HFF-Myc (cell line): ENCODE results near the gene PARP8.
A peak's percentile ranks its signal among the peaks of the same experiment; 100 is the strongest.

Source experiments
- DNase-seq: peaks from one replicate; pipeline ENCODE4 v3.0.0-alpha.2; 2011; ENCODE audit warnings: low read depth; ENCODE audit errors: extremely low read depth
- H3K4me3 ChIP-seq: replicated peaks from 2 replicates; pipeline ENCODE4 v1.5.1; 2011; ENCODE audit warnings: low read depth, mild to moderate bottlenecking, control low read depth, low read length
- CTCF ChIP-seq: IDR thresholded peaks from 2 replicates; pipeline ENCODE4 v1.5.1; 2012; ENCODE audit warnings: mild to moderate bottlenecking, low read depth, low read length, control low read depth; ENCODE audit errors: missing control alignments

Gene PARP8

GRCh38 chr5:50791813-50792212 lies 125.4 kb downstream of the PARP8 start:
- TF ChIP-seq CTCF: no peak
- no peak for DNase-seq
- H3K4me3 ChIP-seq: no peak overlapping the region

GRCh38 chr5:50792843-50793242 lies 126.4 kb downstream of the PARP8 start:
- no peak for DNase-seq
- H3K4me3 ChIP-seq: no peak overlapping the region
- TF ChIP-seq CTCF: no peak

GRCh38 chr5:50794812-50795211 lies 128.4 kb downstream of the PARP8 start:
- DNase-seq: no peak
- no peak overlapping the region for H3K4me3 ChIP-seq
- TF ChIP-seq CTCF: no peak

GRCh38 chr5:50798002-50798401 lies 131.6 kb downstream of the PARP8 start:
- no peak for TF ChIP-seq CTCF
- no peak for DNase-seq

GRCh38 chr5:50799596-50799995 lies 133.2 kb downstream of the PARP8 start:
- DNase-seq: no peak
- no peak for TF ChIP-seq CTCF

More at GRCh38 chr5:50798002-50798401, 131.6 kb downstream of the PARP8 start:
- no peak overlapping the region for H3K4me3 ChIP-seq

GRCh38 chr5:50800410-50800809 lies 134.0 kb downstream of the PARP8 start:
- no peak overlapping the region for H3K4me3 ChIP-seq
- no peak for DNase-seq
- no peak for TF ChIP-seq CTCF

More at GRCh38 chr5:50799596-50799995, 133.2 kb downstream of the PARP8 start:
- no peak overlapping the region for H3K4me3 ChIP-seq

- DNase-seq: peak; percentile 1
- TF ChIP-seq CTCF: no peak
These were observed 141.2 kb downstream of the PARP8 start for GRCh38 chr5:50807661-50808060.

More at GRCh38 chr5:50807661-50808060, 141.2 kb downstream of the PARP8 start:
- H3K4me3 ChIP-seq: no peak overlapping the region
